Glutamatergic neuron (in vitro differentiated cells): Measurements from ENCODE around the gene ZNF628. TPM values are rescaled to one million over a fixed set of nuclear protein-coding genes. Genes with fewer than 3 reads are reported as not detected.

Experiments
- DNase-seq: peaks from one replicate; pipeline ENCODE4 v3.0.0; 2022
- H3K27ac Mint-ChIP-seq: one replicate; pipeline ENCODE4 v1.8.0; 2020; ENCODE audit warnings: mild to moderate bottlenecking, mixed read lengths, inconsistent platforms; ENCODE audit not compliant: unreplicated experiment
- H3K27me3 Mint-ChIP-seq: one replicate; pipeline ENCODE4 v1.8.0; 2020; ENCODE audit warnings: mild to moderate bottlenecking, moderate library complexity, mixed read lengths, inconsistent platforms; ENCODE audit not compliant: unreplicated experiment
- H3K36me3 Mint-ChIP-seq: one replicate; pipeline ENCODE4 v1.8.0; 2020; ENCODE audit warnings: mild to moderate bottlenecking, mixed read lengths, inconsistent platforms; ENCODE audit not compliant: unreplicated experiment
- H3K4me1 Mint-ChIP-seq: one replicate; pipeline ENCODE4 v1.8.0; 2020; ENCODE audit warnings: mild to moderate bottlenecking, low read depth, mixed read lengths, inconsistent platforms; ENCODE audit not compliant: unreplicated experiment
- H3K4me3 Mint-ChIP-seq: one replicate; pipeline ENCODE4 v1.8.0; 2020; ENCODE audit warnings: mild to moderate bottlenecking, mixed read lengths, inconsistent platforms; ENCODE audit not compliant: unreplicated experiment
- H3K9me3 Mint-ChIP-seq: one replicate; pipeline ENCODE4 v1.8.0; 2020; ENCODE audit warnings: mild to moderate bottlenecking, moderate library complexity, mixed read lengths, inconsistent platforms; ENCODE audit not compliant: unreplicated experiment
- CTCF ChIP-seq: fragments of 200-600 bp; sonication (generic); IDR thresholded peaks from one replicate; pipeline ENCODE4 v1.5.0; 2021; ENCODE audit not compliant: partially characterized antibody, unreplicated experiment
- total RNA-seq: library from RNA; stranded (reverse); fragmentation: NEBNext Ultra II Directional; extraction: Animal tissue kit (Norgen Biotek cat#: 25700); gene quantifications from one replicate; pipeline ENCODE4 v1.2.1, GENCODE V29; 2021; ENCODE audit not compliant: unreplicated experiment

The ZNF628 gene
- total RNA-seq, 1 donor from 2014 or later, result 13.7 TPM

- Mint-ChIP-seq H3K4me3 (peak overlapping the region; percentile 89), H3K36me3 (no peaks in the 10 kb centered on the region), H3K27ac (no peak overlapping the region), H3K27me3 (peaks cover 16% of the 10 kb centered on the region), H3K4me1 (peaks cover 3% of the 10 kb centered on the region), H3K9me3 (peaks cover 8% of the 10 kb centered on the region)
- TF ChIP-seq CTCF, result no peak
- peak; percentile 51 for DNase-seq
These were observed 24.3 kb upstream of the ZNF628 start for GRCh38 chr19:55451965-55452748.

- H3K9me3 Mint-ChIP-seq, result peaks cover 12% of the 10 kb centered on the region
- no peaks in the 10 kb centered on the region for H3K36me3 Mint-ChIP-seq
- H3K27ac Mint-ChIP-seq, result no peak overlapping the region
- DNase-seq, result peak; percentile 86
- H3K4me3 Mint-ChIP-seq, result peak overlapping the region; percentile 61
- H3K27me3 Mint-ChIP-seq, result peaks cover 16% of the 10 kb centered on the region
- peak; percentile 54 for TF ChIP-seq CTCF
- H3K4me1 Mint-ChIP-seq, result peaks cover 6% of the 10 kb centered on the region
These were observed 23.6 kb upstream of the ZNF628 start for GRCh38 chr19:55452749-55453346.

- peaks cover 9% of the 10 kb centered on the region for H3K4me1 Mint-ChIP-seq
- peaks cover 16% of the 10 kb centered on the region for H3K27me3 Mint-ChIP-seq
- DNase-seq, result no peak
- TF ChIP-seq CTCF, result no peak
- no peaks in the 10 kb centered on the region for H3K36me3 Mint-ChIP-seq
- H3K9me3 Mint-ChIP-seq, result peaks cover 13% of the 10 kb centered on the region
- peak overlapping the region; percentile 37 for H3K4me3 Mint-ChIP-seq
- no peak overlapping the region for H3K27ac Mint-ChIP-seq
These were observed 22.7 kb upstream of the ZNF628 start for GRCh38 chr19:55453511-55454260.

- no peak overlapping the region for H3K4me3 Mint-ChIP-seq
- H3K36me3 Mint-ChIP-seq, result no peaks in the 10 kb centered on the region
- peak; percentile 82 for DNase-seq
- H3K9me3 Mint-ChIP-seq, result peaks cover 13% of the 10 kb centered on the region
- H3K4me1 Mint-ChIP-seq, result peaks cover 10% of the 10 kb centered on the region
- peak; percentile 73 for TF ChIP-seq CTCF
- peak overlapping the region; percentile 68 for H3K27ac Mint-ChIP-seq
- peaks cover 15% of the 10 kb centered on the region for H3K27me3 Mint-ChIP-seq
These were observed 21.6 kb upstream of the ZNF628 start for GRCh38 chr19:55454787-55455243.
